HG02798 (cell line): Measurements from ENCODE around the gene FAM204A.

Source experiments
- ATAC-seq: cut with Tn5 transposase; IDR thresholded peaks from one replicate; pipeline ENCODE4 v1.9.1; 2021; ENCODE audit warnings: mild to moderate bottlenecking; ENCODE audit not compliant: unreplicated experiment, poor library complexity

Gene FAM204A

DNA sequence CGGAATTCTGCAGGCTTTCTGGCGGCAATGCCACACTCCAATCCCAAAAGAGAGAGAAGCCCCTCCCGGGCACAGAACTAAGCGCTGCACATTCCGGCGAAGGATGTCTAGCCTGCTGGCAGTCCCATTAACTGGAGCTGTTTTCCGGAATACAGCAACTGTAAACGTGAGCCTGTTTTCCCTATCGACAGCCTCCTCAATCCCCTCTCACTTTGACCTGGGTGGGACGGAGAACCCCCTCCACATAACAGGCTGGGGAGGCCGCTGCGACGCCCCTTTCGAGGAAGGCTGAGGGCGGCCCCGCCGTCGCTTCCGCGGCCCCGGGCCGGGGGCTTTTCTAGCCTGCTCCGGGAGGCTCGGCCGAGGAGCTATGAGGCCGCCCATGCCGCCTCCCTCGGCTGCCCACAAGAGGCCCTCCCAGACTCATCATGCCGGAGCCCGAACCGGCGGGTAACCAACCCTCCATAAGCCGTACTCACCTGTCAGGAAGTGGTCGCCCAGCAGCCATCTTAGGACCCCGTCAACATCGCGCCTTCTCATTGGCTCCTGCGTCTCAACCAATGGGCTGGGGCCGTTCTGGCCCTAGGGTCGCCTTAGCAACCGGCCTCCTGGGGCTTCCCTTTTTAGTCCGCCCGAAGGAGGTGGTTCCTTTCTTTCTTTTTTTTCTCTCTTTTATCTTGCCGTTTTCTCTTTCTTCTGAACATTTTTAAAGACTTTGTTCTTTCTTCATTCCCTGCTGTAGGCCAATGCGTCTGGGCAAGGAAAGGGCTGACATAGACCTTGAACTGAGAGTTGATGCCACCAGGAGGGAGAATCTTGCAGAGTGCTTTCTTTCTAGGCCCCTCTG lies at the start of gene FAM204A:
FAM204A (minus strand) TSS at position 534 of the 847 bp plus-strand sequence. CDS start 5,909 bp downstream, outside the sequence.
- peak; percentile 100 for ATAC-seq

GRCh38 chr10:118383699-118384098 lies 41.6 kb upstream of the FAM204A start:
- no peak for ATAC-seq

DNA sequence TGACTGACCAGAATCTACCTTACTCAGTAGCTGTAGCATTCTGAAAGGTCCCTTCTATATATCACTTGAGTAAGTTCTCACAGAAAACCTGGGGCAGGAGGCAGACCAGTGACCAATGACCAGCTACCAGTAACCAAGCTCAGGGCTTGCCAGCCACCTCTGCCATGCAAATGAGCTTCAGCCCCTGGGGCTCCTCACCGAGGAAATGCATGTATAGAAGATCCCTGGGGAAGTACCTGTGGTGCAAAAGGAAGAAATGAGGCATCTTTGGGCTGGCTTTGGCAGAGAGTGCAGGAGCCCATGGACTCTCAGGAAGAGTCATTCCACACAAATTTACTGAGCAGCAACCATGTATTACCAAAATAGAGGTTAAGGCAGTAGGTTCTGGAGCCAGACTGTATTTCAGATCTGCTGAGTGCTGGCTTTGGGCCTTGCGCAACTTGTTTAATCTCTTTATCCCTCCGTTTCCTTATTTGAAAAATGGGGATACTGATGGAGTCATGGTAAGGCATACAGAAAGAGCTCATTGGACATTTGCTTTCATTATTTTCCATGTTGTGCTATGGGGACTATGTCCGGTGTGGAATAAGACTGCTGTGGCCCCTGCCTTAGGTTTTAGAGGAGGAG lies 41.1 kb upstream of the FAM204A start:
- no peak for ATAC-seq

GRCh38 chr10:118374404-118374803 lies 32.3 kb upstream of the FAM204A start:
- ATAC-seq = no peak

DNA sequence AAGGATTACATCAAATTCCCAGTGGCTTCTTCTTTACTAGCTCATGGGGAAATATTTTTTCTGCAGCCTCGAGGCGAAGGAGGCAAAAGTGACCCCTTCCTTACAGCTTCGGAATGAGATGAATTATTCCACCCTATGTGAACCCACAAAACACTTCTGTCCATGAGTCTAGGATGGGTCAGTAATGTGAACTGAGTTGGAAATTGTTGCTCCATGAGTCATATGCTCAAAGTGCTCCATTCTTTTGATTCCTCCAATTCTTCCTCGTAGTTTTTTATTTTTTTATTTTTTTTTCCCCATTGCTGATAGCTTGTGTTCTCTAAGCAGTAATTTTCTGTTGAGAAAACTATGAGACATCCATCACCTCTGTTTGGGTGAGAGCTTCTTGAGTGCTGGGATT lies 31.7 kb upstream of the FAM204A start:
- no peak for ATAC-seq

- ATAC-seq = no peak
Observed at GRCh38 chr10:118370499-118370898, 28.4 kb upstream of the FAM204A start.

DNA sequence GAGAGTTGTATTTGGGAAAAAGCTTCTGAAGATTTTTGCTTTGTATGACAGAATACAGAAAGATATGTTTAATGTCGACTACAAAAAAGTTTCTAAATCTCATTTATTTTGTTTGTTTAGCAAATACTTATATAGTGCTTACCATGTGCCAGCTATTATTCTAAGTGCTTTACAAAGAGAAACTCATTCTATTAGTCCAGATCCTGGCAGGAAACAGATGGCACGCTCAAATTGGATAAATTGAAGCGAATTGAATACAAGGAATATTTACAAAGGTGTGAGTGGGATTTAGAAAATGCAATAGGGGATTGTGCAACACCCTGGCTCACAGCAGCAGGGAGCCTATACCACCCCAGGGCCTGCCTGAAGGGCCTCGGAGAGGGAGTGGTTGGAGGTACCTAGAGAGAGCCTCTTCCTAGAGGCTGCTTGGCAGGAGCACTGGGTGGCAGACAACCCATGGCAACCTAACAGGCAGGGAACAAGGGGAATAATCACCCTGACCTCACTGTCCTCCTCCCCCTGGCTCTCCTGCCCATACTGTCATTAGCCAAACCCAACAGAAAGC lies 27.6 kb upstream of the FAM204A start:
- ATAC-seq = no peak

DNA sequence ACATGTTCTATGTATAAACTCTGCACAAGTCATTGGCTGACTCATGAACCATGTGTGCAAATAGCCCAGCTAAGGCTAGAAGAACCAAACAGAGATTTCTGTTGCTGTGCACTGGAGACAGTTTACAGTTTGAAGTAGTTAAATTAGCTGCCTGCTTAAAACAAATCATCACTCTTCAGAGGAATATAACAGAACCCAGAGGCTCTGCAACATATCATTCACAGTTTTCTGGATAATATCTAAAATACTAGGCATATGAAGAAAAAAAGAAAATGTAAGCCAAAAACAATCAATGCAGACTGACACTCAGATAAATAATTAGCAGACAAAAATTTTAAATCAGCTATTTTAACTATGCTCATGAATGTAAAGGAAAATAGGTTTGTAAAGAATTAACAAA lies 23.6 kb upstream of the FAM204A start:
- no peak for ATAC-seq

- no peak for ATAC-seq
Observed at GRCh38 chr10:118362103-118362502, 20.0 kb upstream of the FAM204A start.

DNA sequence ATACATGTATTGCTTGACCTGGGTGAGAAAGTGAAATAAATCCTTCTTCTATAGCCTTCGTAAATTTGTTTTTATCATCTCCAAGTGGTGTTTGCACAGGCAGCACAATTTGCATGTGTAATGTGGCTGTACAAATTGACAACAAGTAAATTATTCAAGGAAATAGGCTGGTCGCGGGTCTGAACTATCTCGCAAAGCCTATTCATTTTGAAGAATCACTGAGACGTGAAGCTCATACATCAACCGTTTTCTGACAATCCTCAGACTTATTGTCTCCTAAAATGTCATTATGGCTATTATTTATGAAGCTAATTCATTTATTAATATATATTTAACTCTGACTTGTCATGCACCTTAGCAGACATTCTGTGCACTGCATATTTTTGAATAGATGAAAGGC lies 16.2 kb upstream of the FAM204A start:
- no peak for ATAC-seq

GRCh38 chr10:118357841-118358240 lies 15.7 kb upstream of the FAM204A start:
- ATAC-seq = no peak

- ATAC-seq = no peak
Observed at GRCh38 chr10:118356628-118357027, 14.5 kb upstream of the FAM204A start.

- no peak for ATAC-seq
Observed at GRCh38 chr10:118355234-118355633, 13.1 kb upstream of the FAM204A start.

- no peak for ATAC-seq
Observed at GRCh38 chr10:118349235-118349634, 7.1 kb upstream of the FAM204A start.

- no peak for ATAC-seq
Observed at GRCh38 chr10:118343549-118343948, 1.4 kb upstream of the FAM204A start.

DNA sequence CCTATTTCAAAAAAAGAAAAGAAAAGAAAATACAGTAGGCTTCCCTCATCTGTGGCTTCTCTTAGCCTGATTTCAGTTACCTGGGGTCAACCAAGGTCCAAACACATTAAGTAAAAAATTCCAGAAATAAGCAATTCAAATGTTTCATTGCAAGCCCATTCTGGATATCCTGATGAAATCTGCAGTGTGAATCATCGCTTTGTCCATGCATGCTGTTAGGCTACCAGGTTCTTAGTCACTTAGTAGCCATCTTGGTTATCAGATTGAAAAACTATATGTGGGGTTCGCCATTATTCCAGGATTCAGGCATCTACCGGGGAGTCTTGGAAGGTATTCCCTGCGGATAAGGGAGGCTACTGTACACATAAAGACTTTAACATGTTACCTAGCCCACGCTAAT lies 991 bp upstream of the FAM204A start:
- ATAC-seq = no peak

DNA sequence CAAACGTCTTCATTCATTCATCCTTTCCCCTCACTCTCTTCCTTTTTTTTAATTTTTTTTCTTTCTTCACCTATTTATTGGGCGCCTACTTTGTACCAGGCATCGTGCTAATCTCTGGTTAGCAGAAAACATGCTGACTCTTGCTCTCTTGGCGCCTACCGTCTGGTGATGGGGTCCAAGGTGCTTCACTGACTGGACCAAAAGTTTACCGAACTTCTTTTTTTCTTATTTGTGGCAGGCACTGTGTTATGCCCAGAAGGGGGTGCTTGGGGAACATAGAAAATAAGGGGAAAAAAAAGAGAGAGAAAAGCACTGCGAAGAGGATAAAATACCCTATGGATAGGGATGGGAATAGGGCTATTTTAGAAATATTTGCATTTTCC lies 505 bp upstream of the FAM204A start:
- ATAC-seq = peak; percentile 1

GRCh38 chr10:118340486-118340885 lies 1.6 kb downstream of the FAM204A start:
- no peak for ATAC-seq

- ATAC-seq = no peak
Observed at GRCh38 chr10:118339111-118339510, 3.0 kb downstream of the FAM204A start.

GRCh38 chr10:118337356-118337755 lies 4.8 kb downstream of the FAM204A start:
- ATAC-seq = no peak

DNA sequence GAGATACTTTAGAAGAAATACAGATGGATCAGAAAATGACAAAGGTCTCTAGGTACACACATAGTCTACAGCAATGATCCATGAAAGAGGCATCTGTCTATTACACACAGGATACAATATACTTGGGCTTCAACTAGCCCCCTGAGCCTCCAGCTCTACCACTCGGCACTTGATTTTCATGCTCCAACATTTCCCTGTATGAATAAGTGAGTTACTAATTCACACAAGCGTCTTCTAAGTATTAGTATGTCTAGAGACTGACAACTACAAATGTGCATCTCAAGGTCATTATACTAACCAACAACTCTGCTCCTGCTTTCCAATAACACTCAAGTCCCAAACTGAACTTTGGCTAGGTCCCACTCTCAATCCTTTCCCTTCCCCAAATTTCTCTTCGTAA lies 8.3 kb downstream of the FAM204A start:
- ATAC-seq = no peak
